Natural killer cell (primary cell): ENCODE results near the gene CERK. TPM values are rescaled to one million over a fixed set of nuclear protein-coding genes. Genes with fewer than 3 reads are reported as not detected.

Experiments
- ATAC-seq, 3 donors: fragments of 150-1000 bp in 2 of 3; fragments of 200-7000 bp in 1 of 3; cut with Tn5 transposase; 1 replicate in 1 of 3; 2 replicates in 2 of 3; pipeline ENCODE4 v1.10.0; 2021; ENCODE audit warnings: mild to moderate bottlenecking in 2 of 3, moderate library complexity in 2 of 3
- DNase-seq, 2 donors: peaks; one replicate each; pipeline versions ENCODE4 v3.0.0 to v3.0.0-alpha.2; 2013 to 2021; ENCODE audit warnings: mixed read lengths in 1 of 2
- H3K27ac ChIP-seq: one replicate; pipeline ENCODE4 v1.5.1; 2013; ENCODE audit warnings: mild to moderate bottlenecking, low read length
- H3K27me3 ChIP-seq: one replicate; pipeline ENCODE4 v1.6.1; 2013; ENCODE audit warnings: low read length; ENCODE audit not compliant: control insufficient read depth, insufficient read depth
- H3K36me3 ChIP-seq: one replicate; pipeline ENCODE4 v1.6.1; 2013; ENCODE audit warnings: low read length; ENCODE audit not compliant: control insufficient read depth, insufficient read depth
- H3K4me1 ChIP-seq: one replicate; pipeline ENCODE4 v1.6.1; 2013; ENCODE audit warnings: low read length; ENCODE audit not compliant: control insufficient read depth, insufficient read depth
- H3K4me3 ChIP-seq: one replicate; pipeline ENCODE4 v1.5.1; 2013; ENCODE audit warnings: low read length
- H3K9me3 ChIP-seq: one replicate; pipeline ENCODE4 v1.6.1; 2013; ENCODE audit warnings: low read length; ENCODE audit not compliant: control insufficient read depth, insufficient read depth
- H3K27ac Mint-ChIP-seq, 2 donors: one replicate each; pipeline ENCODE4 v1.8.0; 2022; ENCODE audit warnings: mild to moderate bottlenecking in 2 of 2, mixed read lengths in 2 of 2, moderate library complexity in 1 of 2
- H3K27me3 Mint-ChIP-seq, 2 donors: one replicate each; pipeline ENCODE4 v1.8.0; 2022; ENCODE audit warnings: low read depth in 2 of 2, mixed read lengths in 2 of 2
- H3K36me3 Mint-ChIP-seq: one replicate; pipeline ENCODE4 v1.8.0; 2022; ENCODE audit warnings: mixed read lengths
- H3K4me1 Mint-ChIP-seq, 2 donors: one replicate each; pipeline ENCODE4 v1.8.0; 2022; ENCODE audit warnings: mixed read lengths in 2 of 2
- H3K4me3 Mint-ChIP-seq: one replicate; pipeline ENCODE4 v1.8.0; 2022; ENCODE audit warnings: mild to moderate bottlenecking, moderate library complexity, mixed read lengths
- H3K9me3 Mint-ChIP-seq, 2 donors: one replicate each; pipeline ENCODE4 v1.8.0; 2022; ENCODE audit warnings: mixed read lengths in 2 of 2
- CTCF ChIP-seq: fragments of 200-600 bp; IDR thresholded peaks from one replicate; pipeline ENCODE4 v1.8.0; 2022; ENCODE audit warnings: antibody characterized with exemption
- WGBS: methylation state at CpG from one replicate; pipeline ENCODE4 v1.1.7; 2013; ENCODE audit warnings: missing lambda C conversion rate; ENCODE audit not compliant: insufficient coverage; 5-methylcytosine and 5-hydroxymethylcytosine counted together
- intact Hi-C: fragments of 100-400 bp; cut with micrococcal nuclease; formaldehyde crosslinking; loops from one replicate; pipeline ENCODE4 v1.14.2; 2022
- total RNA-seq, 4 donors: library from RNA; stranded (reverse); fragments of 120-200 nt in 1 of 4; gene quantifications; one replicate each; pipeline versions ENCODE4 v1.2.3 to v1.2.4, GENCODE V29; 2013 to 2022

Gene CERK
- total RNA-seq, 3 donors from 2014 or later (not counting 1 experiment from before 2014, with no cell fraction given), result 50.0 to 71.2 (median 55.6) TPM

GRCh38 chr22:46755525-46755924 is 17.5 kb upstream of the CERK start:
- no peaks in the 10 kb centered on the region for H3K36me3 Mint-ChIP-seq
- peaks cover 19 to 30% of the 10 kb centered on the region in 2 donors for H3K4me1 Mint-ChIP-seq
- H3K4me3 ChIP-seq, result no peak overlapping the region
- H3K36me3 ChIP-seq, result no peaks in the 10 kb centered on the region
- H3K27ac Mint-ChIP-seq, result peak overlapping the region in 1 of 2 donors; percentile 92
- ATAC-seq (no peak), DNase-seq (no peak)
- no peak overlapping the region for H3K27ac ChIP-seq
- no peaks in the 10 kb centered on the region for H3K9me3 Mint-ChIP-seq
- H3K4me1 ChIP-seq, result peaks cover 39% of the 10 kb centered on the region
- peaks cover 8% of the 10 kb centered on the region for H3K9me3 ChIP-seq
- 80% methylated on average over 1 of the region's 2 CpGs for WGBS
- H3K4me3 Mint-ChIP-seq, result no peak overlapping the region
- intact Hi-C loops, result no loop called here
- no peaks in the 10 kb centered on the region for H3K27me3 Mint-ChIP-seq
- no peak for TF ChIP-seq CTCF
- H3K27me3 ChIP-seq, result no peaks in the 10 kb centered on the region

- Histone ChIP-seq H3K4me1 (peaks cover 46% of the 10 kb centered on the region), H3K9me3 (peaks cover 8% of the 10 kb centered on the region), H3K27ac (no peak overlapping the region), H3K27me3 (no peaks in the 10 kb centered on the region), H3K36me3 (no peaks in the 10 kb centered on the region), H3K4me3 (no peak overlapping the region)
- TF ChIP-seq CTCF, result no peak
- no peaks in the 10 kb centered on the region for H3K9me3 Mint-ChIP-seq
- WGBS, result 89% methylated on average over 4 of the region's 6 CpGs
- DNase-seq (no peak), ATAC-seq (no peak)
- intact Hi-C loops, result no loop called here
- H3K27ac Mint-ChIP-seq, result peak overlapping the region; percentile 89 to 92
- no peaks in the 10 kb centered on the region for H3K27me3 Mint-ChIP-seq
- no peaks in the 10 kb centered on the region for H3K36me3 Mint-ChIP-seq
- no peak overlapping the region for H3K4me3 Mint-ChIP-seq
- H3K4me1 Mint-ChIP-seq, result peaks cover 26 to 37% of the 10 kb centered on the region in 2 donors
Measured at GRCh38 chr22:46754826-46755225, 16.8 kb upstream of the CERK start.

- Histone ChIP-seq H3K27me3 (no peaks in the 10 kb centered on the region), H3K4me1 (peaks cover 51% of the 10 kb centered on the region), H3K9me3 (peaks cover 8% of the 10 kb centered on the region), H3K27ac (peak overlapping the region; percentile 63), H3K4me3 (no peak overlapping the region), H3K36me3 (no peaks in the 10 kb centered on the region)
- peaks cover 32 to 43% of the 10 kb centered on the region in 2 donors for H3K4me1 Mint-ChIP-seq
- peak overlapping the region; percentile 89 to 92 for H3K27ac Mint-ChIP-seq
- ATAC-seq (peak; percentile 77 to 90 (median 78)), DNase-seq (peak; percentile 35 to 57)
- H3K9me3 Mint-ChIP-seq, result no peaks in the 10 kb centered on the region
- WGBS, result 26% methylated on average over 13 of the region's 14 CpGs
- peak overlapping the region; percentile 14 for H3K4me3 Mint-ChIP-seq
- intact Hi-C loops, result no loop called here
- no peaks in the 10 kb centered on the region for H3K36me3 Mint-ChIP-seq
- H3K27me3 Mint-ChIP-seq, result no peaks in the 10 kb centered on the region
- no peak for TF ChIP-seq CTCF
Measured at GRCh38 chr22:46754110-46754799, 16.2 kb upstream of the CERK start.

- no peak overlapping the region for H3K4me3 Mint-ChIP-seq
- no peak for TF ChIP-seq CTCF
- Histone ChIP-seq H3K4me3 (no peak overlapping the region), H3K27me3 (no peaks in the 10 kb centered on the region), H3K9me3 (peaks cover 8% of the 10 kb centered on the region), H3K4me1 (peaks cover 53% of the 10 kb centered on the region), H3K36me3 (no peaks in the 10 kb centered on the region), H3K27ac (peak overlapping the region; percentile 63)
- no peaks in the 10 kb centered on the region for H3K36me3 Mint-ChIP-seq
- H3K4me1 Mint-ChIP-seq, result peaks cover 33 to 45% of the 10 kb centered on the region in 2 donors
- 91% methylated on average over 4 of the region's 4 CpGs for WGBS
- H3K27me3 Mint-ChIP-seq, result no peaks in the 10 kb centered on the region
- intact Hi-C loops, result no loop called here
- DNase-seq (no peak), ATAC-seq (no peak)
- H3K27ac Mint-ChIP-seq, result peak overlapping the region; percentile 89 to 92
- H3K9me3 Mint-ChIP-seq, result no peaks in the 10 kb centered on the region
Measured at GRCh38 chr22:46753761-46754109, 15.7 kb upstream of the CERK start.
